C4-2B (cell line): ENCODE results near the gene TLN1.

ENCODE experiments used
- CTCF ChIP-seq: fragments of 450-650 bp; conservative IDR thresholded peaks from 2 replicates; pipeline ENCODE4 v1.5.1; 2017; ENCODE audit warnings: mild to moderate bottlenecking
- ZFX ChIP-seq: fragments of 450-650 bp; IDR thresholded peaks from 2 replicates; pipeline ENCODE4 v1.6.1; 2017

GRCh38 chr9:35749515-35750255, 17.7 kb upstream of the TLN1 start:
- TF ChIP-seq CTCF, result no peak
- TF ChIP-seq ZFX, result no peak
